NCI-H2227 (cell line): Measurements from ENCODE around the gene LRRTM1.

Experiments used
- DNase-seq: peaks from one replicate; lab custom pipeline; 2025; ENCODE audit not compliant: unreplicated experiment; lab: John Stamatoyannopoulos, UW

Gene LRRTM1

GRCh38 chr2:80303909-80304837 lies at the start of gene LRRTM1:
TSS of gene LRRTM1 (minus strand) at chr2:80304752. CDS start at chr2:80303819, 933 bp downstream.
- peak; percentile 58 for DNase-seq

- DNase-seq, result no peak
These were observed 46.7 kb upstream of the LRRTM1 start for GRCh38 chr2:80351231-80351630.

- peak; percentile 7 for DNase-seq
These were observed 44.4 kb upstream of the LRRTM1 start for GRCh38 chr2:80348953-80349352.

GRCh38 chr2:80348078-80348477 lies 43.5 kb upstream of the LRRTM1 start:
- DNase-seq, result no peak

GRCh38 chr2:80340022-80340421 lies 35.5 kb upstream of the LRRTM1 start:
- DNase-seq, result peak; percentile 89

GRCh38 chr2:80338794-80339193 lies 34.2 kb upstream of the LRRTM1 start:
- no peak for DNase-seq

- no peak for DNase-seq
These were observed 30.9 kb upstream of the LRRTM1 start for GRCh38 chr2:80335411-80335810.

GRCh38 chr2:80333886-80334285 lies 29.3 kb upstream of the LRRTM1 start:
- DNase-seq, result no peak

GRCh38 chr2:80330527-80331450 lies 26.2 kb upstream of the LRRTM1 start:
- no peak for DNase-seq

GRCh38 chr2:80329491-80329890 lies 24.9 kb upstream of the LRRTM1 start:
- no peak for DNase-seq

GRCh38 chr2:80328159-80328571 lies 23.6 kb upstream of the LRRTM1 start:
- no peak for DNase-seq

GRCh38 chr2:80326861-80327260 lies 22.3 kb upstream of the LRRTM1 start:
- DNase-seq, result no peak

- peak; percentile 67 for DNase-seq
These were observed 21.7 kb upstream of the LRRTM1 start for GRCh38 chr2:80326214-80326613.

- DNase-seq, result no peak
These were observed 20.0 kb upstream of the LRRTM1 start for GRCh38 chr2:80324525-80324924.

- no peak for DNase-seq
These were observed 19.1 kb upstream of the LRRTM1 start for GRCh38 chr2:80323610-80324009.

GRCh38 chr2:80322958-80323357 lies 18.4 kb upstream of the LRRTM1 start:
- no peak for DNase-seq

GRCh38 chr2:80322311-80322920 lies 17.9 kb upstream of the LRRTM1 start:
- DNase-seq, result no peak

GRCh38 chr2:80312282-80312839 lies 7.8 kb upstream of the LRRTM1 start:
- DNase-seq, result no peak

- DNase-seq, result no peak
These were observed 6.8 kb upstream of the LRRTM1 start for GRCh38 chr2:80311304-80311703.

- peak; percentile 11 for DNase-seq
These were observed 1.3 kb downstream of the LRRTM1 start for GRCh38 chr2:80303006-80303908.
